Mammary epithelial cell (primary cell): ENCODE measurements around the gene PNPLA3.

ENCODE experiments used
- EZH2 ChIP-seq: IDR thresholded peaks from 2 replicates; pipeline ENCODE4 v1.6.1; 2012; ENCODE audit warnings: low read length, inconsistent platforms, borderline replicate concordance
- TF ChIP-seq, protein P1 (sequence below), 2 donors: IDR thresholded peaks in 1 of 2; conservative IDR thresholded peaks in 1 of 2; 2 replicates each; pipeline ENCODE4 v1.5.1; 2011 to 2012; ENCODE audit warnings: inconsistent platforms in 2 of 2, low read length in 2 of 2, mild to moderate bottlenecking in 2 of 2, control low read depth in 1 of 2, low read depth in 1 of 2; ENCODE audit not compliant: insufficient read depth in 1 of 2; ENCODE audit errors: extremely low read depth in 1 of 2

- TF ChIP-seq, protein P1, sequence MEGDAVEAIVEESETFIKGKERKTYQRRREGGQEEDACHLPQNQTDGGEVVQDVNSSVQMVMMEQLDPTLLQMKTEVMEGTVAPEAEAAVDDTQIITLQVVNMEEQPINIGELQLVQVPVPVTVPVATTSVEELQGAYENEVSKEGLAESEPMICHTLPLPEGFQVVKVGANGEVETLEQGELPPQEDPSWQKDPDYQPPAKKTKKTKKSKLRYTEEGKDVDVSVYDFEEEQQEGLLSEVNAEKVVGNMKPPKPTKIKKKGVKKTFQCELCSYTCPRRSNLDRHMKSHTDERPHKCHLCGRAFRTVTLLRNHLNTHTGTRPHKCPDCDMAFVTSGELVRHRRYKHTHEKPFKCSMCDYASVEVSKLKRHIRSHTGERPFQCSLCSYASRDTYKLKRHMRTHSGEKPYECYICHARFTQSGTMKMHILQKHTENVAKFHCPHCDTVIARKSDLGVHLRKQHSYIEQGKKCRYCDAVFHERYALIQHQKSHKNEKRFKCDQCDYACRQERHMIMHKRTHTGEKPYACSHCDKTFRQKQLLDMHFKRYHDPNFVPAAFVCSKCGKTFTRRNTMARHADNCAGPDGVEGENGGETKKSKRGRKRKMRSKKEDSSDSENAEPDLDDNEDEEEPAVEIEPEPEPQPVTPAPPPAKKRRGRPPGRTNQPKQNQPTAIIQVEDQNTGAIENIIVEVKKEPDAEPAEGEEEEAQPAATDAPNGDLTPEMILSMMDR (conservative IDR thresholded peaks at IDR 0.05 in 1 of 2, IDR thresholded peaks at IDR 0.05 in 1 of 2; ENCODE audit: extremely low read depth in 1 of 2, insufficient read depth in 1 of 2, low read depth in 1 of 2, low read length in 2 of 2) = no peak
- no peak for TF ChIP-seq EZH2
Measured at GRCh38 chr22:43885319-43885671, 38.3 kb upstream of the PNPLA3 start.
